Omental fat pad (tissue), 4 donors: ENCODE data around the gene GPR150. TPM values are rescaled to one million over a fixed set of nuclear protein-coding genes. Genes with fewer than 3 reads are reported as not detected.
A peak's percentile ranks its signal among the peaks of the same experiment; 100 is the strongest.

Source experiments
- ATAC-seq: fragments of 150-250 bp; one replicate; pipeline ENCODE4 v1.9.1; 2016; ENCODE audit warnings: mild to moderate bottlenecking, moderate library complexity; ENCODE audit not compliant: low FRiP score
- DNase-seq: peaks from one replicate; pipeline ENCODE4 v3.0.0-alpha.2; 2019; ENCODE audit warnings: low spot score
- total RNA-seq, 4 donors: library from RNA; depleted of rRNA; stranded (reverse); fragments of >200 nt; gene quantifications; one replicate each; pipeline ENCODE4 v1.1.0, GENCODE V29; 2016
- TF ChIP-seq, protein P1 (sequence below), 3 donors: fragments of 450-650 bp; IDR thresholded peaks; one replicate each; pipeline ENCODE4 v1.5.1; 2016 to 2017; ENCODE audit warnings: antibody characterized with exemption in 3 of 3, mild to moderate bottlenecking in 3 of 3, moderate library complexity in 2 of 3

GPR150 gene
- total RNA-seq: under 1 TPM in 3 of 4 donors, not detected in 1; 0.19 to 0.95 (median 0.24) TPM

DNA sequence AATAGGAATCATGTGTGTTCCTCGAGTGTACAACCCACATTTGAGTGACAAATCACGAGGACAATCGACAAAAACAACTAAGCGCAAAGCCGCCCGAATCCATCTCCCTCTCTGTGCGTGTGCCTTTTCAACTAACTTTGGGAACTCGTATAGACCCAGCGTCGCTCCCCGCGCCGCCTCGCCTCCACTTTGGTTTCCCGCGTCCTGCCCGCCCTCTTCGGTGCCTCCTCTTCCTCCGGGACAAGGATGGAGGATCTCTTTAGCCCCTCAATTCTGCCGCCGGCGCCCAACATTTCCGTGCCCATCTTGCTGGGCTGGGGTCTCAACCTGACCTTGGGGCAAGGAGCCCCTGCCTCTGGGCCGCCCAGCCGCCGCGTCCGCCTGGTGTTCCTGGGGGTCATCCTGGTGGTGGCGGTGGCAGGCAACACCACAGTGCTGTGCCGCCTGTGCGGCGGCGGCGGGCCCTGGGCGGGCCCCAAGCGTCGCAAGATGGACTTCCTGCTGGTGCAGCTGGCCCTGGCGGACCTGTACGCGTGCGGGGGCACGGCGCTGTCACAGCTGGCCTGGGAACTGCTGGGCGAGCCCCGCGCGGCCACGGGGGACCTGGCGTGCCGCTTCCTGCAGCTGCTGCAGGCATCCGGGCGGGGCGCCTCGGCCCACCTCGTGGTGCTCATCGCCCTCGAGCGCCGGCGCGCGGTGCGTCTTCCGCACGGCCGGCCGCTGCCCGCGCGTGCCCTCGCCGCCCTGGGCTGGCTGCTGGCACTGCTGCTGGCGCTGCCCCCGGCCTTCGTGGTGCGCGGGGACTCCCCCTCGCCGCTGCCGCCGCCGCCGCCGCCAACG is at the start of gene GPR150:
GPR150 (plus strand) TSS at position 58 of the 840 bp plus-strand sequence; CDS start at position 247, 189 bp downstream.
- ATAC-seq (peak; percentile 52), DNase-seq (no peak)
- TF ChIP-seq, protein P1, sequence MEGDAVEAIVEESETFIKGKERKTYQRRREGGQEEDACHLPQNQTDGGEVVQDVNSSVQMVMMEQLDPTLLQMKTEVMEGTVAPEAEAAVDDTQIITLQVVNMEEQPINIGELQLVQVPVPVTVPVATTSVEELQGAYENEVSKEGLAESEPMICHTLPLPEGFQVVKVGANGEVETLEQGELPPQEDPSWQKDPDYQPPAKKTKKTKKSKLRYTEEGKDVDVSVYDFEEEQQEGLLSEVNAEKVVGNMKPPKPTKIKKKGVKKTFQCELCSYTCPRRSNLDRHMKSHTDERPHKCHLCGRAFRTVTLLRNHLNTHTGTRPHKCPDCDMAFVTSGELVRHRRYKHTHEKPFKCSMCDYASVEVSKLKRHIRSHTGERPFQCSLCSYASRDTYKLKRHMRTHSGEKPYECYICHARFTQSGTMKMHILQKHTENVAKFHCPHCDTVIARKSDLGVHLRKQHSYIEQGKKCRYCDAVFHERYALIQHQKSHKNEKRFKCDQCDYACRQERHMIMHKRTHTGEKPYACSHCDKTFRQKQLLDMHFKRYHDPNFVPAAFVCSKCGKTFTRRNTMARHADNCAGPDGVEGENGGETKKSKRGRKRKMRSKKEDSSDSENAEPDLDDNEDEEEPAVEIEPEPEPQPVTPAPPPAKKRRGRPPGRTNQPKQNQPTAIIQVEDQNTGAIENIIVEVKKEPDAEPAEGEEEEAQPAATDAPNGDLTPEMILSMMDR (IDR thresholded peaks at IDR 0.05): no peak

DNA sequence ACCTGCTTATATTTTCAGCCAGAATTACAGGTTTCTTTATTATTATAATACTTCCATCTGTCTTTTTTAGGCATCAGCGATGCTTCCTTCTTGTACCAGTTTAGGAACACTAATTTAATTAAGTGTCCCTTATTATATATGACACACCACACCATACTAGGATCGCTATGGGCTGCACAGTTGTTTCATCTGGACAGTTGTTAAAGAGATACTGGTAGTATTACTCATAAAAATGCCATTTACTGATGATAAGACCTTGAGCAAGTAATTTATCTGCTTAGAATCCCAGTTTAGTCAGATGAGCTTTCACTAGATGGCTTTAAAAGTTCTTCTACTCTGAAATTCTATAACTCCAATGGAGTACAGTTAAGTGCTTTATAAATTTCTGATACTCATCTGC is 47.9 kb upstream of the GPR150 start:
- DNase-seq (no peak), ATAC-seq (no peak)
- TF ChIP-seq, protein P1 (IDR thresholded peaks at IDR 0.05): no peak

- TF ChIP-seq, protein P1 (IDR thresholded peaks at IDR 0.05): no peak
- no peak for ATAC-seq
- no peak for DNase-seq
These were observed 38.3 kb upstream of the GPR150 start for GRCh38 chr5:95581576-95581975.

GRCh38 chr5:95583992-95584391 is 35.9 kb upstream of the GPR150 start:
- TF ChIP-seq, protein P1 (IDR thresholded peaks at IDR 0.05): no peak
- DNase-seq: no peak

GRCh38 chr5:95590880-95591279 is 29.0 kb upstream of the GPR150 start:
- DNase-seq: no peak
- TF ChIP-seq, protein P1 (IDR thresholded peaks at IDR 0.05): no peak
- no peak for ATAC-seq

More at GRCh38 chr5:95583992-95584391, 35.9 kb upstream of the GPR150 start:
- no peak for ATAC-seq

GRCh38 chr5:95591490-95591901 is 28.4 kb upstream of the GPR150 start:
- no peak for ATAC-seq
- no peak for DNase-seq
- TF ChIP-seq, protein P1 (IDR thresholded peaks at IDR 0.05): no peak
